A549 (cell line): ENCODE results near the gene ERBB3.

Experiments used
- CTCF ChIP-seq: fragments of >200 bp; sonication (Bioruptor Twin); formaldehyde crosslinking; IDR thresholded peaks from 3 replicates; pipeline ENCODE4 v1.5.1; 2016
- MAZ ChIP-seq: fragments of 150-350 bp; IDR thresholded peaks from 2 replicates; pipeline ENCODE4 v1.6.1; 2014; ENCODE audit warnings: antibody characterized with exemption, low read depth, low read length, borderline replicate concordance
- POLR2A ChIP-seq: IDR thresholded peaks from 2 replicates; pipeline ENCODE4 v1.6.1; 2012; ENCODE audit warnings: mild to moderate bottlenecking, low read length
- RCOR1 ChIP-seq: fragments of 150-350 bp; IDR thresholded peaks from 2 replicates; pipeline ENCODE4 v1.6.1; 2014; ENCODE audit warnings: antibody characterized with exemption, low read length, low read depth
- RFX5 ChIP-seq: fragments of 450-650 bp; IDR thresholded peaks from 2 replicates; pipeline ENCODE4 v1.7.1; 2014; ENCODE audit warnings: antibody characterized with exemption, mild to moderate bottlenecking, moderate library complexity
- SMC3 ChIP-seq: fragments of >200 bp; sonication (Bioruptor Twin); formaldehyde crosslinking; IDR thresholded peaks from 3 replicates; pipeline ENCODE4 v1.6.1; 2018; ENCODE audit warnings: inconsistent platforms

GRCh38 chr12:56080556-56081138, 682 bp downstream of the ERBB3 start:
- TF ChIP-seq CTCF (no peak), MAZ (no peak), RCOR1 (no peak), POLR2A (no peak), RFX5 (no peak), SMC3 (no peak)
